ENCODE results near the gene SLCO3A1.
"Not testable (repeated sequence)": the region's sequence is repeated elsewhere in the genome, so short reads cannot be mapped to it uniquely, and the experiment has no call there.

Gene SLCO3A1

GRCh38 chr15:92034227-92034626 is 180.7 kb downstream of the SLCO3A1 start:
- DNase-seq (ENCODE audit: low read depth in 2 of 2) = no peak

DNA sequence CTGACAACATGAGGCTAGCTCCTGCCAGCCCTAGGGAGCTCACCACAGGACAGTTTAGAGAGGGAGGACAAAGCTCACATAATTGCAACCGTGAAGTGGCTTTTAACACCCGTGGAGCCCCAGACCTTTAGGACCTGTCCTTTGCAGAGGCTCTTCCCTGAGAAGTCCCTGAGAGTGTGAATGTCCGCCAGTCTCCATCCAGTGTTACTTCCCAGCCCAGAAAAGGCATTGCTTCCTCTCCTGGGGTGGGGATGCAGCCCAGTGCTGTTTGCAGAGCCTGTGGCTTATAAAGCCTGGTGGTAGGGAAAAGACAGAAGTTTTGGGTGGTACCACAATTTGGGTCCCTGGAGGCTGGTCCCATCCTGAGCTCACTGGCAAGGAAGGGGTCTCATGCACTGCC is 182.0 kb downstream of the SLCO3A1 start:
- DNase-seq (ENCODE audit: low read depth in 2 of 2) = no peak

- no peak for DNase-seq (ENCODE audit: low read depth in 2 of 2)
Measured at GRCh38 chr15:92035961-92036360, 182.5 kb downstream of the SLCO3A1 start.

GRCh38 chr15:92037491-92037890 is 184.0 kb downstream of the SLCO3A1 start:
- no peak for DNase-seq (ENCODE audit: low read depth in 2 of 2)

- no peak for DNase-seq (ENCODE audit: low read depth in 2 of 2)
Measured at GRCh38 chr15:92040350-92040749, 186.8 kb downstream of the SLCO3A1 start.

- no peak for DNase-seq (ENCODE audit: low read depth in 2 of 2)
Measured at GRCh38 chr15:92041371-92041770, 187.9 kb downstream of the SLCO3A1 start.

DNA sequence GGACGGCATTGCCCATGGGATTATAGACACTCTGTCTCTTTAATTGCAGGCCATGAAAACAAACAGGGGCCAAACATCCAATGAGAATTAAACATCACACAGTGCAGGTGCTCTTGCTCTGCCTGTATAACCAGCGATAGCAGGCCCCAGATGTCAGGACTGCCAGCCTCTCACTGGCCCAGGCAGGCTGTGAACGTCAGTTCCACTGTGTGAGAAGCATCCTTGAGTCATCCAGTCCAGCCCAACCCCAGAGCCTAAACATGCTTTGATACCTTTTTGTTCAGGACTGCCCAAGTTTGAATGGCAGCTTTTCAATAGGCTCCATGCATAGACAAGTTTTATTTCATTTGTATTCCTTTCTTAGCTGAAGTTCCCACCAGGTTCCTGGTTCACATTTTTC is 189.8 kb downstream of the SLCO3A1 start:
- DNase-seq (ENCODE audit: low read depth in 2 of 2) = no peak

DNA sequence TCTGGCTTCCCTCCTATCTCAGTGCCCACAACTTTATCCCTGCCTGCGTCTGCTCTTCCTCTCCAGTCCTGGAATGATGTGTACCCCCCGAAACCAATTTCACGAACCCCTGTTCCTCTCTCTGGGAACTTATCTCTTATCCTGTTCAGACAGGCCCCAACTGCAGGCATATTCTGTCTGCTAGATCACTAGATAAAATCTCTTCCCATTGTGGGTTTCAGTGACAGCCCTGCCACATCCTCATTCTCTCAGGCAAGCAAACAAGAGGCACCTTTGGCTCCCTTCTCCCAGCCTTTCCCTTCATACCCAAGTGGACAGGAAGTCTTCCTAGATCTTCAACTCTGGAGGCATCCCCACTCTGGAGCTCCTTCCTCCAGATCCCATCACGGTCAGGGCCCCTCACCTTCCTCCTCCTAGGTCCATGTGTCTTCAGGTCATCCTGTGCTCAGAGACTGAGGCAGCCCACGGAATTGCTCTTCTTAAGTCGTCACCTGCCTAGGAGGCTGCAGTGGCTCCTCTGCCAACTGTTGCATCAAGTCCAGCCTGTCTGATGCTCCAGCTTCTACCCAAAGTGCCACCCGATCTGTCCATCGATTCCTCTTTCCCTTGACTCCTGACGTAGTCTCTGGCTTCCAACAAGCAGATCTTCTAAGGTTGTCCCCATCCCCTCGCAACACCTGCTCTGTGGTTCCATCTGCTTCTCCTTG is 190.8 kb downstream of the SLCO3A1 start:
- no peak for DNase-seq (ENCODE audit: low read depth in 2 of 2)

DNA sequence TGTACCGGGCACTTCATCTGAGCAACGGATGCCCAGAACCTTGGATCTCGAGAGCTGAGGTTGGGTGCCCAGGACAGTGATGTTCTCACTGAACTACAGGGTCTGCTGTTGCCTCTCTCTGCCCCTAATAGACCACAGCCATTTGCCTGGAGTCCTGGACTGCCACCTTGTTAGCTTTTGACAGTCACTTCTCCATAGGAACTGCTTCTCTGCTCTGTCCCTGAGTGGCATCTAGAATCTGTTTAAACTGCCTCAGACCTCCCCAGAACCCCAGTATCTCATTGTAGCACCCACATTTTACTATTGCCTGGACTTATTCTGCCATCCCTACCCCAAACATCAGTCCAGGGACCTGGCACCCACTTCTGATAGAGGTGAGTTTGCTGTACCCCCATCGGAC is 194.4 kb downstream of the SLCO3A1 start:
- no peak for DNase-seq (ENCODE audit: low read depth in 2 of 2)

GRCh38 chr15:92048739-92049138 is 195.2 kb downstream of the SLCO3A1 start:
- no peak for DNase-seq (ENCODE audit: low read depth in 2 of 2)

DNA sequence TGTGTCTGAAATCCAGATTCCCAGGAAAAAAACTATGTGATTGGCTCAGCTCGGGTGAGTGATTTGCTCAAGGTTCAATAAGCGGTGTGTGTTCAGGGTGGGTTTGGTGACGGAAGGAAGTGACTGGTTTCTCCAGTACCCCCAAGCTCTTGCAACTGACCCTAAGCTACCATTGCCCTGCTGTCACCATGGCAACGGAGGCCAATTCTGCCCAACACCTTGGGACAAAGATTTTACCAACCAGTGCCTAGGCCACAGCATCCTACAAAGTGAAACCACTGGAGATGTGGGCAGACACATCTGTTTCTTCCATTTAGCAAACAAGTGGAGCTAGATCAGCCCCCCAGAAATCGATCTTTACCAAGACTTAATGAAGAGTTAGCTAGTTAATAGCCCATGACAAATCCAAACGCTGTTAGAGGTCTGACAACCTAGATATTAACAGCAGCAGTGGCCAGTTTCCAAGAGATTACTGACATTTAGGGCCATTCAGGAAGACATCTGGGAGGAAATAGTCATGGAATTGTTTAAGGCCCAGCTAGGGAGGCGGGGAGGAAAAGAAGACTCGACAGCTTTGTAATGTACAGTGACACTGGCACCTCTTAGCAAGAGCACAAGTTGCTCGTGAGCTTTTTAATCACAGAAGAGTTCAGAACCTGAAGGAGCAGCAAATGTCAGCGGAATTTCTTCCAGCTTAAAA is 195.9 kb downstream of the SLCO3A1 start:
- no peak for DNase-seq (ENCODE audit: low read depth in 2 of 2)

DNA sequence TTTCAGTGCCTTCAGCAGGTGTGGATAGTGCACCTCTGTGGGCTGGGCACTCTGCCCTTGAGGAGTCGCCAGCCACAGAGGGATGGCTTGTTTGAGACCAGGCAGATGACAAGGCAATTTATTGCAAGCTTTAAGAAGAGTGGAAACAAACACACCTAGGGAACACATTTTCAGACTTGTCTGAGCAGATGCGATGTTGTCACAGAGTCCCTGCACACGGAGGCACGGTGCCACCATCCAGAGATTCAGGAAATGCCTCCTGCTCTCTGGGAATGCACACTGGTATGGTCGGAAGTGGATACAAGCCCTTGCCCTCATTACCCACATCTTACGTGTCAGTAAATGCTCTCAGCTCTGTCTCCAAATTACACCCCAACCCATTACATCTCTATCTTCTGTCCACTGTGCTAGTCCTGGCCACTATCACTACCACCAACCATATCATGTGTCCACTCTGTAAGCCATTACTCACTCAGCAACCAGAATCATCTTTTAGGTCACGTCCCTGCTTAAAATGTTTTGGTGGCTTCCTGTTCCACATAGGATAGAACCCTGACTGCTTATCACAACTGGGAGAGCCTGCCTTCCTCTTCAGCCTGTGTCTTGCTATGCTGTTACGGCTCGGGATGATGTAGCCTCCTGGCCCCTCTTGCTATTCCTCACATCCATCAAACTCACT is 196.9 kb downstream of the SLCO3A1 start:
- DNase-seq (ENCODE audit: low read depth in 2 of 2) = no peak

- DNase-seq (ENCODE audit: low read depth in 2 of 2) = no peak
Measured at GRCh38 chr15:92051716-92052115, 198.2 kb downstream of the SLCO3A1 start.

DNA sequence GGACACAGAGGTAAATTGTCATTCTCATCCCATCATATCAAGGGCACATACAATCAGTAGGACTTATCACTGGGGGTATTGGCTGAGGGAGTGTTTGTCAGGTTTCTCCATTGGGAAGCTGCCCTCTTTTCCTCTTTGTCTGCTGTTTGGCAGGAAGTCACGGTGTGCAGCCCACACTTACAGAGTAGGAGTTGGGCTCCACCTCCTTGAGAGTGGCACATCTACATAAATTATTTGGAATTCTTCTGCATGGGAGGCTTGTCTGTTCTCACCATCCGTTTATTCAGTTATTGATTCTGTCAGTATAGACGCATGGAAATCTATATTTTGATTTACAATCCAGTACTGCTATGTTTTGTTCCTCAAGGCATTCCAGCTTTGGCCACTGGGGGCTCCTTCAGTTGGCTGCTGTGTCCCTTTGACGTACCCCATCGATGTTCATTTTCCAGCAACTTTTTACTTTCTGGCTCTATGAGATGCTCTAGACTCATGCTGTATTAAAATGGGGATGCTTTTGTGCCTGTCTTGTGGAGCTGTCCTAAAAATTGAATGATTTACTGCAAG is 200.3 kb downstream of the SLCO3A1 start:
- no peak for DNase-seq (ENCODE audit: low read depth in 2 of 2)

DNA sequence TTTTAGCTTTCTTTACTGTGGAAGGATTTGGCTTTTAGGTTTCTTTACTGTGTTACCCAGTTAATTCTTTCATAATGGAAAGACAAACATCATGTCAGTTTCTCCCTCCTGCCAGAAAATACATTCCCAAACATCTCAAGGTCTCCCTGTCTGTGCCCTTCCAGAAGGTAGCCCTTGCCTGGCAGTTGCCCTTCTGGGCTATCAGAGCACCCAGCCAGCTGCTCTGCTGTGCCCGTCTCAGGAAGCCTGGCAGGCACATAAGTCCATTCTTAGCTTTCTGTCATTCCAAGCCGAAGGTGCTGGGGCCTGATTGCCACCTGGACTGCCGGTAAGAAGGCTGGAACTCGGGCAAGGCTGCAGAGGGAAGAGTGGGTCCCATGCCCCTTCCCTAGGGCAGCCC is 203.4 kb downstream of the SLCO3A1 start:
- DNase-seq (ENCODE audit: low read depth in 2 of 2) = no peak

- DNase-seq (ENCODE audit: low read depth in 2 of 2) = no peak
Measured at GRCh38 chr15:92059036-92059970, 205.8 kb downstream of the SLCO3A1 start.

- DNase-seq (ENCODE audit: low read depth in 2 of 2) = not testable (repeated sequence)
Measured at GRCh38 chr15:92059971-92060311, 206.4 kb downstream of the SLCO3A1 start.

DNA sequence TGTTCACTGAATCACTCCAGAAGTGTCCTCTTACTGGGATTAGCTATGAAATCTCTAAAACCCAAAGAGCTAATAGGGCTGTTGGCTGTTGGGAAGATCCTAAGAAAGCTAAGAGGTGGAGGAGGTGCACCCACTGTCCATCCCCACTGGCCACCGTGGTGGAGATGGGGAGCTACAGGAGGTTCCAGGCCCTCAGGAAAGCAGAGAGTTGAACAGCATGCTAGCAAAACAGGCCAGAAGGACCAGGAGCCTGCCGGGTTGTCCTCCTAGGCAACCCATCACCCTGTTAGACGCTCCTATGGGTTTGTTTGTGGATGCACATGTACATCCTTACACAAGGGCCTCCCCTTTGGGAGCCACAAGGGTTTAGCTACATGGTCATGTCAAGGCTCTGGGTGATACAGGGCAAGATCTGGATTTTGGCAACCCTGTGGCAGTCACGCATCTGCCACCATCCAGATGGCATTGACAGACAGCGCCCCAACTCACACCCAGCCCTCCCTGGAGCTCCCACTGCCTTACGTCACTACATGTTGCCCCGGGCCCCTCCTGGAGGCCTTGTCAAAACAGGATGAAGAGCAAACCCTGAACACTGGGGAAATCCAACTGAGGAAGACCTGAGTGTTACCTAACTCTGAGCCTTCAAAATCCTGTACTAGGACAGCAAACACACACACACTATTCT is 208.1 kb downstream of the SLCO3A1 start:
- no peak for DNase-seq (ENCODE audit: low read depth in 2 of 2)

DNA sequence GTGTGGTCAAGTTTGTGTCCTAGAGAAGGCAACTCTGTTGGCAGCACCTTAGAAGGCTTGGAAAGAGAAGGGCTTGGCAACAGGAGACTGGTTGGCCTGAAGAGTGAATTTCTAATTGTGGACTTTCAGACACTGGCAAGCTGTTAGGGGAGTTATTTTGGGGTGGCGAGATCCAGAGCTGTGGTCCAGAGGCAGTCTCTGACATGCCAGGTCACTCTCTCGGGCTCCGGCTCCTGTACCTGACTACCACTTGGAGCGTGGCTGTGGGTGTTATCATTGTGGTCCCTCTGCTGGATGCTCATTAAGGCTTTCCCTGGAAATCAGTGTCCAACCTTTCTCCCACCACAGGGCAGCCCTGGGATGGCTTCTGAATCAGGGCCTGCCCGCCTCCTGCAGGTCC is 209.0 kb downstream of the SLCO3A1 start:
- no peak for DNase-seq (ENCODE audit: low read depth in 2 of 2)

- no peak for DNase-seq (ENCODE audit: low read depth in 2 of 2)
Measured at GRCh38 chr15:92068121-92068520, 214.6 kb downstream of the SLCO3A1 start.

All from activated CD4-positive, alpha-beta T cell treated with anti-CD3 and anti-CD28 coated beads for 24 hours (primary cell).